SH-SY5Y (cell line): ENCODE results near the gene TMEM184A.

ENCODE experiments used
- GATA2 ChIP-seq: IDR thresholded peaks from 2 replicates; pipeline ENCODE4 v1.6.1; 2011; ENCODE audit warnings: mild to moderate bottlenecking, low read depth, low read length
- GATA3 ChIP-seq: IDR thresholded peaks from 2 replicates; pipeline ENCODE4 v1.6.1; 2011; ENCODE audit warnings: low read depth, mild to moderate bottlenecking, low read length, moderate library complexity

DNA sequence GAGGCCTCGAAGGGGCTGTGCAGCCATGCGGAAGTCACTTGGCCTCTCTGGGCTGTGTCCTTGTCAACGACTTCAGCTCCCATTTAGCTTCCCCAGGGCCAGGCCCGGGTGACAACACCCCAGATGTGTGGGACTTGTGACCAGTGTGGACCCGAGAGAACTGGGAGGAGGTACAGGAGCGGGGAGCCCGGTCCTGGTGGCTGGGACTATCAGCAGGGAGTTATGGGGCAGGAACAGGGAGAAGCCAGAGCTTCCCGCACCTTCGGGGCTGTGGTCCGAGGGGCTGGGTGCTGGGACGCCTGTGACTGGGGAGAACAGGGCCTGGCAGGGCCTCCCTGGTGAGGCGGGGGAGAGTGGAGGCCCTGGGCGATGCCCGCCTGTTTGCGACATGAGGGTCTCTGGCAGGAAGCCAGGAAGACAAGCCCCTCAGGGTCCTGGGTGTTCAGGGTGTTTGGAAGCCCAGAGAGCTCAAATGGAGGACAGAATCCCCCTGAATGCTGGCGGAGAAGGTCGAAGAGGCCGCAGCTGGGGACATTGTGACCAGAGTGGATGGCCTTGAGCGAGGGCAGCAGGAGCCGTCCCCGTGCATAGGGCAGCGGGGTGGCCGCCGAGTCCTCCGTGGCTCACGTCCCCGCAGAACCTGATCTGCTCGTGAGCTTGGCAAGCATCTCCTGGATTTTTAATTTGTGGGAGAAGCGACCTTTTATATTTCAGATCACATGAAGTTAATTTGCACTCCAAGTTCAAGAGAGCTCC, 43.8 kb upstream of the TMEM184A start:
- TF ChIP-seq GATA2 (no peak), GATA3 (no peak)
